Measurements from ENCODE around the gene FAIM2.

DNA sequence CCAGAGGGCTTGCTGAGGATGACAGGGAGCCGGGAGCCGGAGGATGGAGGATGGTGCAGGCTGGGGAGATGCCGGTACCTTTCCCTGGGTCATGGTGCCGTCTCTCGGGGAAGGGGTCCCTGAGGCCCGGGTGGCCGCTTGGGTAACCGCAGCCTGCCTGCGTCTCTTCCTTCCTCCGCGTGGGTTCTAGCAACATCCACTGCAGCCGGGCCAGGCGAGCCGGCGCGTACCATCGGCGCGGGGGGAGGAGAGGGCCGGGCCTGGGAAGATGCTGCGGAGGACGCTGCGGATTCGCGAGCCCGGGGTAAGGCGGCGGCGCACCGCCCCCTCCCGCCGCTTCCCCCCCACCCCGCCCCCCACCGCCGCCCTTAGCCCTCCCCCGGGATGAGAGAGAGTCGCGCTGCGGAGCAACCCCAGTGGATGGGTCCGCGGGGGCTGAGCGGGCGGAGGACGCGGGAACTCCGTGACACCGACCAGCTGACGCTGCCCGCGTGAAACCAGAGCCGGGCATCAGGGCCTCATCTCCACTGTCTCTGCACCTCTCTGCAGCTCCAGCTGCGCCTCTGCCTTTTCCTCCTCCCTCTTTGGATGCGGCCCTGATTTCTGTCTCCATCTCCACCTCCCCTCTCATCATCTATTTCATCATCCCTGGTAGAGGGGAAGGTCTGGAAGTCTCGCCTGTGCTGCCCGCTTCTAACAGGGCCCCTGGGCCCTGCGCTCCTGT lies at the start of gene FAIM2:
- no peak for TF ChIP-seq CREB1 (CRISPR knock-in tag; IDR thresholded peaks at IDR 0.05)
- TF ChIP-seq, protein P1, sequence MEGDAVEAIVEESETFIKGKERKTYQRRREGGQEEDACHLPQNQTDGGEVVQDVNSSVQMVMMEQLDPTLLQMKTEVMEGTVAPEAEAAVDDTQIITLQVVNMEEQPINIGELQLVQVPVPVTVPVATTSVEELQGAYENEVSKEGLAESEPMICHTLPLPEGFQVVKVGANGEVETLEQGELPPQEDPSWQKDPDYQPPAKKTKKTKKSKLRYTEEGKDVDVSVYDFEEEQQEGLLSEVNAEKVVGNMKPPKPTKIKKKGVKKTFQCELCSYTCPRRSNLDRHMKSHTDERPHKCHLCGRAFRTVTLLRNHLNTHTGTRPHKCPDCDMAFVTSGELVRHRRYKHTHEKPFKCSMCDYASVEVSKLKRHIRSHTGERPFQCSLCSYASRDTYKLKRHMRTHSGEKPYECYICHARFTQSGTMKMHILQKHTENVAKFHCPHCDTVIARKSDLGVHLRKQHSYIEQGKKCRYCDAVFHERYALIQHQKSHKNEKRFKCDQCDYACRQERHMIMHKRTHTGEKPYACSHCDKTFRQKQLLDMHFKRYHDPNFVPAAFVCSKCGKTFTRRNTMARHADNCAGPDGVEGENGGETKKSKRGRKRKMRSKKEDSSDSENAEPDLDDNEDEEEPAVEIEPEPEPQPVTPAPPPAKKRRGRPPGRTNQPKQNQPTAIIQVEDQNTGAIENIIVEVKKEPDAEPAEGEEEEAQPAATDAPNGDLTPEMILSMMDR (IDR thresholded peaks at IDR 0.05): no peak
- no peak for TF ChIP-seq ZNF138 (CRISPR knock-in tag; conservative IDR thresholded peaks at IDR 0.05)
- no peak for TF ChIP-seq CBFB (CRISPR knock-in tag; IDR thresholded peaks at IDR 0.05; ENCODE audit: low read depth)
